ENCODE data around the gene CEP170B. TPM values are rescaled to one million over a fixed set of nuclear protein-coding genes. Genes with fewer than 3 reads are reported as not detected.

CEP170B gene
- total and polyA plus RNA-seq, 12 donors, result 2.4 to 29.4 (median 18.3) TPM

DNA sequence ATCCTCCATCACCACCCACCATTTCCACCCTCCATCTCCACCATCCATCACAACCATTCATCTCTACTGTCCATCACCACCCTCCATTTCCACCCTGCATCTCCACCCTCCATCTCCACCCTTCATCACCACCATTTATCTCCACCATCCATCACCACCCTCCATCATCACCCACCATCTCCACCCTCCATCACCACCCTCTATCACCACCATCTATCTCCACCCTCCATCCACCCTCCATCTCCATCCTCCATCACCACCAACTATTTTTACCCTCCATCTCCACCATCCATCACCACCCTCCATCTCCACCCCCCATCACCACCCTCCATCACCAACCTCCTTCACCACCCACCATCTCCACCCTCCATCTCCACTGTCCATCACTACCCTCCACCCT, 4.7 kb upstream of the CEP170B start:
- Histone ChIP-seq H3K9me3 (replicated peaks in 1 of 3) (no peaks in the 10 kb centered on the region), H3K4me3 (no peak overlapping the region), H3K36me3 (replicated peaks in 1 of 2) (no peaks in the 10 kb centered on the region), H3K4me1 (replicated peaks in 1 of 2) (peaks cover 0 to 11% of the 10 kb centered on the region in 2 donors), H3K27ac (no peak overlapping the region), H3K27me3 (no peaks in the 10 kb centered on the region)
- TF ChIP-seq POLR2A (IDR thresholded peaks at IDR 0.05), result no peak
- TF ChIP-seq, protein P1, sequence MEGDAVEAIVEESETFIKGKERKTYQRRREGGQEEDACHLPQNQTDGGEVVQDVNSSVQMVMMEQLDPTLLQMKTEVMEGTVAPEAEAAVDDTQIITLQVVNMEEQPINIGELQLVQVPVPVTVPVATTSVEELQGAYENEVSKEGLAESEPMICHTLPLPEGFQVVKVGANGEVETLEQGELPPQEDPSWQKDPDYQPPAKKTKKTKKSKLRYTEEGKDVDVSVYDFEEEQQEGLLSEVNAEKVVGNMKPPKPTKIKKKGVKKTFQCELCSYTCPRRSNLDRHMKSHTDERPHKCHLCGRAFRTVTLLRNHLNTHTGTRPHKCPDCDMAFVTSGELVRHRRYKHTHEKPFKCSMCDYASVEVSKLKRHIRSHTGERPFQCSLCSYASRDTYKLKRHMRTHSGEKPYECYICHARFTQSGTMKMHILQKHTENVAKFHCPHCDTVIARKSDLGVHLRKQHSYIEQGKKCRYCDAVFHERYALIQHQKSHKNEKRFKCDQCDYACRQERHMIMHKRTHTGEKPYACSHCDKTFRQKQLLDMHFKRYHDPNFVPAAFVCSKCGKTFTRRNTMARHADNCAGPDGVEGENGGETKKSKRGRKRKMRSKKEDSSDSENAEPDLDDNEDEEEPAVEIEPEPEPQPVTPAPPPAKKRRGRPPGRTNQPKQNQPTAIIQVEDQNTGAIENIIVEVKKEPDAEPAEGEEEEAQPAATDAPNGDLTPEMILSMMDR (IDR thresholded peaks at IDR 0.05), result no peak
- intact Hi-C loops (cut with DNase I), result no loop called here
- DNase-seq, result no peak

DNA sequence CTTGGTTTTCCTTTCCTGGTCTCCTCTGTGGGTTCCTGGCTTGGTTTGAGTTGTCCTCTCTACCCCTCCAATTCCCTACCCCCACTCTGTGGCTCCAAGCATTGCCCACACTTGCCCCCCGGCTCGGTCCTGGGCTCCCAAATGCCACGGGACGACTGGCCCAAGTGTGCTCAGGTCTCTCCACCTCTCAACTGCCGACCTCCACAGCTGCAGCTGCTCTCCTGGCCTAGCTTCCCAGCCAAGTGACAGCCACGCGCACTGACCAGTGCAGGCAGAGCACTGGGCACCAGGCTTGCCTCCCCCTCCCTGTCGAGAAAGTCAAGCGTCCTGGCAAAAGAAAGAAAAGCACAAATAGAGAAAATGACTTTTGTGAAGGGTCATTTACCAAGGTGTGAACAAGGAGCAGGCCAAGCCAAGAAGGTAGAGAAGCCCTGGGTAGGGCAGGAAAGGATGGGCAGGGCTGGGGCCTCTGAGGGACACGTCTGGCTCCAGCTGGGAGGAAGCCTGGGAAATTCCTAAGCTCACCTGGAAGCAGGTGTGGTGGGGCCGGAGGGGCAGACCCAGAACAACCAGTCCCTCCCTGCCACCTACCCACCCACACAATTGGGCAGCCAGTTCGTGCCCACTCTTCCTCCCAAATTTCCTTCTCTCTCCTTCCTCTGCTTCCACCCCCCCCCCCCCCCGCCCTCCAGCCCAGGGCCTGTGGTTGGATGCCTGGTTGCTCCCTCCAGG, 1.8 kb upstream of the CEP170B start:
- Histone ChIP-seq H3K4me1 (replicated peaks in 1 of 2) (peaks cover 11 to 29% of the 10 kb centered on the region in 2 donors), H3K27ac (no peak overlapping the region), H3K9me3 (replicated peaks in 1 of 3) (no peaks in the 10 kb centered on the region), H3K4me3 (no peak overlapping the region), H3K27me3 (no peaks in the 10 kb centered on the region), H3K36me3 (replicated peaks in 1 of 2) (no peaks in the 10 kb centered on the region)
- DNase-seq, result no peak
- intact Hi-C loops (cut with DNase I), result no loop called here
- WGBS, 4 donors, result 81 to 96% (median 85%) methylated on average over 12 to 13 of the region's 13 CpGs
- TF ChIP-seq, protein P1 (IDR thresholded peaks at IDR 0.05), result no peak
- no peak for TF ChIP-seq POLR2A (IDR thresholded peaks at IDR 0.05)

DNA sequence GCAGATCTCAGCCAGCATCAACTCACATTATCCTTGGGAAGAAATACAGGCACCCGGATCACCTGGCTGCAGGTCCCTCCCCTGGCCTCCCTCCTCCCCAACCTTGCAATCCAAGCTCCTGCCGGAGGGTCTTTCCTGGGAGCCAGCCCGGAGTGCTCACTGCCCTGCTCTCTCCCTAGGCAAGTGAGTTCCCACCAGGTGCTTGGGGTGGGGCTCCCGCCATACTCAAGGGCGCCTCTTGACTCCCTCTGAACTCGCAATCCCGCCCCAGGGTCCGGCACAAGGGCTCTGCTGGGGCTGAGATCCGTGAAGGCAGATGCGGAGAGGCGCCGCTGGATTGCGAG, 1.2 kb upstream of the CEP170B start:
- peaks cover 11 to 29% of the 10 kb centered on the region in 2 donors for H3K4me1 ChIP-seq (replicated peaks in 1 of 2)
- intact Hi-C loops (cut with DNase I), result no loop called here
- no peaks in the 10 kb centered on the region for H3K27me3 ChIP-seq
- no peak for TF ChIP-seq POLR2A (IDR thresholded peaks at IDR 0.05)
- TF ChIP-seq, protein P1 (IDR thresholded peaks at IDR 0.05), result no peak
- no peaks in the 10 kb centered on the region for H3K9me3 ChIP-seq (replicated peaks in 1 of 3)
- peak overlapping the region in 1 of 4 donors; percentile 94 for H3K4me3 ChIP-seq
- H3K27ac ChIP-seq, result no peak overlapping the region
- no peaks in the 10 kb centered on the region for H3K36me3 ChIP-seq (replicated peaks in 1 of 2)
- 19 to 30% (median 25%) methylated on average over 4 to 13 of the region's 13 CpGs for WGBS, 4 donors
- DNase-seq, result peak in 2 of 7 donors; percentile 13 to 16

DNA sequence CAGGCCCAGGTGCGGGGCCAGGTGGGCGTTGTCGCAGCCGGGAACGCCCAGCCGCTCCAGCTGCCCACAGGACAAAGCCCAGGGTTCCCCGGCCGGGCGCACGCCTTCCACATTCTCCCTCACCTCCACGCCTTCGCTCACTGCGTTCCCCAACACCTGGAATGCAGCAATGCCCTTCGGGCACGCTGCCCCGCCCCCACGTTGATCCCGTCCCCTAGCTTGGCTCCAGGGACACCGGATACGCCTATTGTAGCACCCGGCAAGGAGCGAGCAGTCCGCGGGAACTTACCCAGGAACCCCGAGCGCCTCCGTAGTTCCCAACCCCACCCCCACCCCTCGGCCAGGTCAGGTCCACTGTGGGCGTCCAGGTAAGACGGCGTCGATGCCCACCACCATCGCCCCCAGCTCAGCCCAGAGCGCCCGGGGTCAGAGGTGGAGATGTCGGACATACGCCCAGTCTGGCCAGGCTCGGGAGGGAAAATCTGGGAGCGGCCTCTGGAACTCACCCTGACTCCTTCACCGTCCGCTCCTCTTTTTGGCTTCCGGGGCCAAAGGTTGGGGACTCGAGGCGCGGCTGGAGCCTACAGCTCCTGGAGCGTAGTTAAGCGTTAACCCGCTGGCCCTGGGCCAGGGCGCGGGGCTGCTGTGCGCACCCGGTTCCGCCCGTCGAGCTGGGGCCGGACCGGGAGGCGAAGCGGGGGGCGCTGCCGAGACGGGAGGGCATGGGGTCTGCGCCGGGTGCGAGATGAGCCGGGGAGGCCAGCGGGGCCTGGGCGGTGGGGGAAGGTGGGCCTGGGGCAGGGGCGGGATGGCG, 594 bp upstream of the CEP170B start:
- DNase-seq, result peak in 4 of 7 donors; percentile 39 to 55 (median 46)
- intact Hi-C loops (cut with DNase I), result no loop called here
- peak overlapping the region in 1 of 5 donors; percentile 89 for H3K27ac ChIP-seq
- WGBS, 4 donors, result 0 to 8% (median 3%) methylated on average over 8 to 70 of the region's 70 CpGs
- H3K27me3 ChIP-seq, result no peaks in the 10 kb centered on the region
- H3K36me3 ChIP-seq (replicated peaks in 1 of 2), result no peaks in the 10 kb centered on the region
- TF ChIP-seq POLR2A (IDR thresholded peaks at IDR 0.05), result no peak
- TF ChIP-seq, protein P1 (IDR thresholded peaks at IDR 0.05), result no peak
- no peaks in the 10 kb centered on the region for H3K9me3 ChIP-seq (replicated peaks in 1 of 3)
- H3K4me1 ChIP-seq (replicated peaks in 1 of 2), result peaks cover 11 to 29% of the 10 kb centered on the region in 2 donors
- peak overlapping the region in 2 of 4 donors; percentile 10 to 94 for H3K4me3 ChIP-seq
